WERI-Rb-1 (cell line): ENCODE results near the gene LRTM2.
A peak's percentile ranks its signal among the peaks of the same experiment; 100 is the strongest.

Experiments
- DNase-seq: peaks from one replicate; pipeline ENCODE4 v3.0.0-alpha.2; 2020
- H3K27ac ChIP-seq: fragments of 250-450 bp; sonication (Bioruptor Pico); 2 replicates; pipeline ENCODE4 v1.5.1; 2020; ENCODE audit warnings: mild to moderate bottlenecking, moderate library complexity
- H3K27me3 ChIP-seq: fragments of 250-450 bp; sonication (Bioruptor Pico); 2 replicates; pipeline ENCODE4 v1.5.1; 2021; ENCODE audit warnings: mild to moderate bottlenecking, low read depth, moderate library complexity; ENCODE audit not compliant: insufficient read depth, severe bottlenecking
- H3K36me3 ChIP-seq: fragments of 250-450 bp; sonication (Bioruptor Pico); 2 replicates; pipeline ENCODE4 v1.5.1; 2020; ENCODE audit warnings: mild to moderate bottlenecking, moderate library complexity
- H3K4me3 ChIP-seq: 2 replicates; pipeline ENCODE4 v1.5.1; 2011; ENCODE audit warnings: low read depth, mild to moderate bottlenecking, control low read depth, low read length
- H3K9me3 ChIP-seq: fragments of 250-450 bp; sonication (Bioruptor Pico); 2 replicates; pipeline ENCODE4 v1.5.1; 2021; ENCODE audit warnings: mild to moderate bottlenecking, moderate library complexity; ENCODE audit not compliant: severe bottlenecking
- TF ChIP-seq, protein P1 (sequence below): IDR thresholded peaks from 2 replicates; pipeline ENCODE4 v1.5.1; 2011; ENCODE audit warnings: low read depth, mild to moderate bottlenecking, control low read depth, inconsistent platforms, low read length

Gene LRTM2

DNA sequence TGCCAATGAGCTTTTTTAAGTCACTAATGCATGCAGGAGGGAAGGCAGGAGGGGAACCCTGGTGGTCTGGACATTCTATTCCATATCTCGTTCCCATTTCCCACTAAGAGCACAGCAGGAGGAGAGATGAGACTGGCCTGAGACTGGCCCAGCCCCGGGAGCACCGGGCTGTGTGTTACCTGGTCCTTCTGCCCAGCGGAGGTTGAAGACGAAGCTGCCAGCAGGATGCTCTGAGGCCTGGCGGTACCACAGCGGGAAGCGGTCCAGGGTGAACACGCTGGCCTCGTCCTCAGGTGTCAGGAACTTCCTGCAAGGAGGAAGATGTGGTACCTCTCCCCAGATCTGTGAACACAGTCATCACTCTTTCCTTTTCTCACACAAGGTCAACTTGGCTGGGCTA, 23.9 kb downstream of the LRTM2 start:
- no peaks in the 10 kb centered on the region for H3K9me3 ChIP-seq
- peak; percentile 2 for DNase-seq
- H3K36me3 ChIP-seq = no peaks in the 10 kb centered on the region
- H3K27ac ChIP-seq = no peak overlapping the region
- TF ChIP-seq, protein P1, sequence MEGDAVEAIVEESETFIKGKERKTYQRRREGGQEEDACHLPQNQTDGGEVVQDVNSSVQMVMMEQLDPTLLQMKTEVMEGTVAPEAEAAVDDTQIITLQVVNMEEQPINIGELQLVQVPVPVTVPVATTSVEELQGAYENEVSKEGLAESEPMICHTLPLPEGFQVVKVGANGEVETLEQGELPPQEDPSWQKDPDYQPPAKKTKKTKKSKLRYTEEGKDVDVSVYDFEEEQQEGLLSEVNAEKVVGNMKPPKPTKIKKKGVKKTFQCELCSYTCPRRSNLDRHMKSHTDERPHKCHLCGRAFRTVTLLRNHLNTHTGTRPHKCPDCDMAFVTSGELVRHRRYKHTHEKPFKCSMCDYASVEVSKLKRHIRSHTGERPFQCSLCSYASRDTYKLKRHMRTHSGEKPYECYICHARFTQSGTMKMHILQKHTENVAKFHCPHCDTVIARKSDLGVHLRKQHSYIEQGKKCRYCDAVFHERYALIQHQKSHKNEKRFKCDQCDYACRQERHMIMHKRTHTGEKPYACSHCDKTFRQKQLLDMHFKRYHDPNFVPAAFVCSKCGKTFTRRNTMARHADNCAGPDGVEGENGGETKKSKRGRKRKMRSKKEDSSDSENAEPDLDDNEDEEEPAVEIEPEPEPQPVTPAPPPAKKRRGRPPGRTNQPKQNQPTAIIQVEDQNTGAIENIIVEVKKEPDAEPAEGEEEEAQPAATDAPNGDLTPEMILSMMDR = no peak
- H3K4me3 ChIP-seq = no peak overlapping the region
- H3K27me3 ChIP-seq = no peaks in the 10 kb centered on the region

DNA sequence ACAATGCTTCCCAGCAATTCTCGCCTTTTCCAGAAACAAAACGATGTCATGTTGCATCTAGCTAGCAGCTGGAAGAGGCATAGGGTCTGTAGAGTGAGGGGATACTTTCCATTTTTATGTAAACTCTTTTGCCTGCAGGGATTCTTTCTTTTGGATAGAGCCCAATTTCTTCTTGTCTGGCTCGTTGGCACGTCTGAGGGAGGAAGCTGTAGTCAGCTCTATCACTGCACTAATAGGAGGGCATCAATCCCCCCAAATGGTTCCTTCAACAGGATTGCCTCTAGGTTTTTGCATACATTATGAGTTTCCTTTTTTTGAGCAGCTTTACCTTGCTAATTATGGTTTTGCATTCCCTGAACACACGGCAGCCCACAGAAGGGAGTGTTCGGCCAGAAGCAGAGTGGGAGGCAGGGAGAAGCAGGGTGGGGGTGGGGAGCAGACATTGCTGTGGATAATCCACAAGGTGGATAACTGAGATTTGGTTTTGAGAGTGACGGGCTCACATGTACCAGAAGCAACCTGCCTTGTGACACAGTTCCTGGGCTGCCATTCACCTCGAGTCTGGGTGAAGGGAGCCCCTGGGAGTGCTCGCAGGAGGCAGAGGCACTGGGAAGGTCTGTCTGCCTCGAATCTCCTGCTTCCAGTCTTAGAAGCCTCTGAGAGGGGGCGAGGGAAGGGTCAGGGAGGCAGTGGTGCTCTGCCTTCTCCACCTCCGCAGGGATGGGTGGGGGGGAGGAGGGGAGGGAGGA, 24.5 kb downstream of the LRTM2 start:
- TF ChIP-seq, protein P1 = no peak
- Histone ChIP-seq H3K4me3 (no peak overlapping the region), H3K36me3 (no peaks in the 10 kb centered on the region), H3K27me3 (no peaks in the 10 kb centered on the region), H3K27ac (no peak overlapping the region), H3K9me3 (no peaks in the 10 kb centered on the region)
- DNase-seq = peak; percentile 6

DNA sequence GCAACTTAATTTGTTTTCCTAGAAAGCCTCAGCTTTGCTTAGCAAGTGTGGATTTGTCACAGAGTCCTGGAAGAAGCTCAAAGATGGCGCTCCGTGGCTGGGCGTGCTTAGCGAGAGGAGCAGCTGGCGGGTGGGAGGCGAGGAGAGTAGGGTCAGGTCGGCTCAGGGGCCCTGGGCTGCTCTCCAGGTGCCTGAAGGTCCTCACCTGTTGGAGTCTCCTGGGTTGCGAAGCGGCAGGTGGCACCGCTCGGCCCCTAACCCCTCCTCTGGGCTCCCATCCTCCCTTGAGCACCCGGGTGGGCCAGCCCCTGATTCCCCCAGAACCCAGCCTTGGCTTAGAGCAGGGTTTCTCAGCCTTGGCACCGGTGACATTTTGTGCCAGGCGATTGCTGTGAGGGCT, 25.1 kb downstream of the LRTM2 start:
- peak; percentile 5 for DNase-seq
- H3K4me3 ChIP-seq = no peak overlapping the region
- H3K9me3 ChIP-seq = no peaks in the 10 kb centered on the region
- no peaks in the 10 kb centered on the region for H3K36me3 ChIP-seq
- TF ChIP-seq, protein P1 = no peak
- H3K27ac ChIP-seq = no peak overlapping the region
- no peaks in the 10 kb centered on the region for H3K27me3 ChIP-seq

DNA sequence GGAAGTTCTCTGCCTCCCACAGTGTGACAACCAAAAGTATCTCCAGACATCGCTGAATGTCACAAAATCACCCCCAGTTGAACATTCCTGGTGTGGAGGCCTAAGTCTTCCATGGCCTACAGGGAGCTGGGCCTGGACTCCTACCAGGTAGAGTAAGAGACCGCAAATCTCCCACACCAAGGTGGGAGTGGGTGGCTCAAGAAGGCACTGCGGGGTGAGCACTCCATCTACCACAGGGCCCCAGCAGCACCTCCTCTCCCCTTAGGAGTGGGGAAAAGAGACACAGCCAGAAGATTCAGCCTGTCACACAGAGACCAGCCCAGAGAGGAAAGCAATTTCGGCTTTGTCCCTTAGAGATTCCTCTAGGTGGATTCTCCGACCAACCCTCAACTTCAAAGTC, 25.5 kb downstream of the LRTM2 start:
- Histone ChIP-seq H3K36me3 (no peaks in the 10 kb centered on the region), H3K27ac (no peak overlapping the region), H3K4me3 (no peak overlapping the region), H3K27me3 (no peaks in the 10 kb centered on the region), H3K9me3 (no peaks in the 10 kb centered on the region)
- TF ChIP-seq, protein P1 = no peak
- no peak for DNase-seq

DNA sequence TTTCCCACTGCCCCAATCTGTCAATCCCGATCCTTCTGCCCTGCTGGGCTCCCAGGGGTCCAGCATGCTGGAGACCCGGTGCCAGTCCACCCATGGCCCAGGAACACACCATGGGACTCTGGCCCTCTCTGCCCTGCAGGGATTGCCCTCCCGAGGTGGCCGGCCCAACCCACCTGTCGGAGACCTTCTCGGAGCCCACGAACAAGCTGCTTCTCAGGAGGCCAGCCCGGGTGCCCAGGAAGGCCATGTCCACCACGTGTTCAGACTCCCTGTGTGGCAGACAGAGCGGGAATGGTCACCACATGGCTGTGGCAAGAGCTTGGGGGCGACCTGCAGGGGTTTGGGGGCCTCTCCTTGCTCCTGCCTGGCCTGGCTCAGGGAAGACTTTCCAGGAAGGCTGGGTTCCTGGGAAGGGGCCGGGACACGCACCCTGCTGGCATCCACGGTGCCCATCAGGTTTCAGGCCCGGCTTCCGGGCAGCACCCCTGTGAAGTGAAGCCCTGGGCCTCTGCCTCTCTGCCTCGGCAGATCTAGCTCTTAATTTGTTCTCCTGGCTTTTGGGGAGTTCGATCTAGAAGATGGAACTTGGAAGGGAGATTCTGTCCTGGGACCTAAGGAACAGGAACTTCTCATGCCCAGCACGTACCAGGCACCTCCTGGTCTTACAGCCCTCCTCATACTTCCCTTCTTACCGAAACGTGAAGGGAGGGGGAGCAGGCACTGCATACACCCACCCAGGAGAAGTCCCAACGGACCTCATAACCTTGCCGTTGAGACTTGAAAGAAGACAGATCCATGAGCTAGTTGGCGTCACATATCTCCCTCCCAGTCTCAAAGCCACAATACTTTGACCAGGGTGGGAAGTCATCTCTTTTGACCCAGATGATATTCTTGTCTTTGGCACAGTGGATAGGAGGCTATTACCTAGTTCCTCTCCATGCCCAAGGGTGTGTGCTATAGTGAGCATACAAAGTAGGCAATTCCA, 26.3 kb downstream of the LRTM2 start:
- no peak for DNase-seq
- no peaks in the 10 kb centered on the region for H3K36me3 ChIP-seq
- no peaks in the 10 kb centered on the region for H3K9me3 ChIP-seq
- no peaks in the 10 kb centered on the region for H3K27me3 ChIP-seq
- TF ChIP-seq, protein P1 = no peak
- H3K4me3 ChIP-seq = no peak overlapping the region
- no peak overlapping the region for H3K27ac ChIP-seq
